Panc1 (cell line): Measurements from ENCODE around the gene SGO2. TPM values are rescaled to one million over a fixed set of nuclear protein-coding genes. Genes with fewer than 3 reads are reported as not detected.

ENCODE experiments used
- ATAC-seq: fragments of 200-7000 bp; cut with Tn5 transposase; 2 replicates; pipeline ENCODE4 v1.9.1; 2020; ENCODE audit warnings: mild to moderate bottlenecking, moderate library complexity
- BruUV-seq: library from RNA; stranded (reverse); fragments of 400-500 nt; replicated peaks from 2 replicates; lab custom pipeline; 2021; lab: Mats Ljungman, UMichigan
- CTCF ChIA-PET: fragments of 300-600 bp; sonication (Branson Sonifier 250); formaldehyde crosslinking; loops from one replicate; lab custom pipeline; 2022; ENCODE audit warnings: antibody characterized with exemption; lab: Charles Lee
- POLR2A ChIA-PET: fragments of 300-600 bp; sonication (Branson Sonifier 250); formaldehyde crosslinking; loops from one replicate; lab custom pipeline; 2022; ENCODE audit warnings: antibody characterized with exemption; lab: Charles Lee
- DNase-seq: peaks from one replicate; pipeline ENCODE4 v3.0.0-alpha.2; 2010; ENCODE audit warnings: low read depth, low spot score
- H3K27ac ChIP-seq: 2 replicates; pipeline ENCODE4 v1.5.1; 2011; ENCODE audit warnings: mild to moderate bottlenecking, low read length, inconsistent platforms
- H3K27me3 ChIP-seq: fragments of 200-500 bp; sonication (Bioruptor generic); 2 replicates; pipeline ENCODE4 v1.6.0; 2014; ENCODE audit warnings: low read length, inconsistent platforms; ENCODE audit not compliant: control insufficient read depth, insufficient read depth
- H3K36me3 ChIP-seq: fragments of 200-500 bp; sonication (Bioruptor generic); 2 replicates; pipeline ENCODE4 v1.5.1; 2014; ENCODE audit warnings: inconsistent platforms, mild to moderate bottlenecking, low read length, moderate library complexity; ENCODE audit not compliant: control insufficient read depth, insufficient read depth
- H3K4me1 ChIP-seq: 2 replicates; pipeline ENCODE4 v1.5.1; 2011; ENCODE audit warnings: inconsistent platforms, mild to moderate bottlenecking, low read length, moderate library complexity; ENCODE audit not compliant: control insufficient read depth, insufficient read depth
- H3K4me3 ChIP-seq, 2 experiments: 2 replicates each; pipeline ENCODE4 v1.5.1; 2011 to 2012; ENCODE audit warnings: low read depth in 2 of 2, low read length in 2 of 2, mild to moderate bottlenecking in 2 of 2, inconsistent platforms in 1 of 2, moderate library complexity in 1 of 2
- H3K9me3 ChIP-seq: fragments of 200-500 bp; sonication (Bioruptor generic); 2 replicates; pipeline ENCODE4 v1.5.1; 2014; ENCODE audit warnings: low read depth, mild to moderate bottlenecking, inconsistent platforms, low read length, moderate library complexity; ENCODE audit not compliant: control insufficient read depth, insufficient read depth
- CTCF ChIP-seq: fragments of 450-650 bp; IDR thresholded peaks from 2 replicates; pipeline ENCODE4 v1.5.1; 2017; ENCODE audit warnings: mild to moderate bottlenecking
- POLR2AphosphoS5 ChIP-seq: IDR thresholded peaks from 2 replicates; pipeline ENCODE4 v1.6.1; 2012; ENCODE audit warnings: mild to moderate bottlenecking, low read depth, low read length, moderate library complexity
- REST ChIP-seq, 2 experiments: IDR thresholded peaks; 2 replicates each; pipeline ENCODE4 v1.6.1; 2011 to 2012; ENCODE audit warnings: low read depth in 2 of 2, control low read depth in 1 of 2, low read length in 1 of 2, mild to moderate bottlenecking in 1 of 2, moderate library complexity in 1 of 2; ENCODE audit not compliant: insufficient read depth in 1 of 2
- SIN3A ChIP-seq: IDR thresholded peaks from 2 replicates; pipeline ENCODE4 v1.6.1; 2012; ENCODE audit warnings: low read depth, mild to moderate bottlenecking, low read length, moderate library complexity, borderline replicate concordance; ENCODE audit not compliant: insufficient read depth
- TCF7L2 ChIP-seq: IDR thresholded peaks from 2 replicates; pipeline ENCODE4 v1.6.1; 2011; ENCODE audit warnings: mild to moderate bottlenecking, low read depth, low read length, inconsistent platforms
- in situ Hi-C: cut with HindIII; loops from 2 replicates; pipeline ENCODE4 v1.10.0; 2016; ENCODE audit warnings: low sequenced_read_pairs, low pct_unique_long_range_greater_than_20kb
- intact Hi-C: fragments of 100-400 bp; cut with micrococcal nuclease; formaldehyde crosslinking; loops from one replicate; pipeline ENCODE4 v1.10.0; 2022; ENCODE audit not compliant: unreplicated experiment
- total RNA-seq: library from RNA; stranded (reverse); gene quantifications from one replicate; pipeline ENCODE4 v1.2.1, GENCODE V29; 2021; ENCODE audit not compliant: unreplicated experiment

Gene SGO2
- total RNA-seq, 1 experiment from 2014 or later, result 34.0 TPM

GRCh38 chr2:200596774-200597570, 71.0 kb downstream of the SGO2 start:
- CTCF ChIA-PET, result no interaction called here
- Histone ChIP-seq H3K36me3 (no peaks in the 10 kb centered on the region), H3K27ac (no peak overlapping the region), H3K9me3 (no peaks in the 10 kb centered on the region), H3K4me1 (no peaks in the 10 kb centered on the region), H3K27me3 (no peaks in the 10 kb centered on the region), H3K4me3 (no peak overlapping the region)
- intact Hi-C loops (no loop called here), in situ Hi-C loops (no loop called here)
- DNase-seq (no peak), ATAC-seq (no peak)
- BruUV-seq, result no TSS peak
- TF ChIP-seq POLR2AphosphoS5 (no peak), SIN3A (no peak), TCF7L2 (no peak), REST (IDR thresholded peaks at IDR 0.05; ENCODE audit: insufficient read depth in 1 of 2, low read depth in 2 of 2, low read length in 1 of 2) (no peak), CTCF (no peak)
- POLR2A ChIA-PET, result no interaction called here

GRCh38 chr2:200599206-200599605, 73.2 kb downstream of the SGO2 start:
- ChIA-PET POLR2A (no interaction called here), CTCF (no interaction called here)
- in situ Hi-C loops (no loop called here), intact Hi-C loops (no loop called here)
- no peaks in the 10 kb centered on the region for H3K4me1 ChIP-seq
- H3K27me3 ChIP-seq, result no peaks in the 10 kb centered on the region
- H3K4me3 ChIP-seq, result no peak overlapping the region
- ATAC-seq, result no peak
- DNase-seq, result no peak
- no peaks in the 10 kb centered on the region for H3K36me3 ChIP-seq
- TF ChIP-seq CTCF, result no peak
- no TSS peak for BruUV-seq
- H3K27ac ChIP-seq, result no peak overlapping the region
- H3K9me3 ChIP-seq, result no peaks in the 10 kb centered on the region
